Osteocyte (in vitro differentiated cells): ENCODE results near the gene SFXN2. TPM values are rescaled to one million over a fixed set of nuclear protein-coding genes. Genes with fewer than 3 reads are reported as not detected.

ENCODE experiments used
- DNase-seq: peaks from one replicate; pipeline ENCODE4 v3.0.0; 2021; ENCODE audit warnings: mixed read lengths; ENCODE audit not compliant: unreplicated experiment; ENCODE audit errors: extremely low spot score
- H3K27ac Mint-ChIP-seq: one replicate; pipeline ENCODE4 v1.8.0; 2021; ENCODE audit warnings: mild to moderate bottlenecking, mixed read lengths; ENCODE audit not compliant: unreplicated experiment
- H3K27me3 Mint-ChIP-seq: one replicate; pipeline ENCODE4 v1.8.0; 2021; ENCODE audit warnings: mixed read lengths; ENCODE audit not compliant: unreplicated experiment
- H3K36me3 Mint-ChIP-seq: one replicate; pipeline ENCODE4 v1.8.0; 2021; ENCODE audit warnings: mixed read lengths; ENCODE audit not compliant: unreplicated experiment
- H3K4me1 Mint-ChIP-seq: one replicate; pipeline ENCODE4 v1.8.0; 2021; ENCODE audit warnings: mixed read lengths; ENCODE audit not compliant: unreplicated experiment
- H3K4me3 Mint-ChIP-seq: one replicate; pipeline ENCODE4 v1.8.0; 2021; ENCODE audit warnings: mild to moderate bottlenecking, moderate library complexity, mixed read lengths; ENCODE audit not compliant: unreplicated experiment
- H3K9me3 Mint-ChIP-seq: one replicate; pipeline ENCODE4 v1.8.0; 2021; ENCODE audit warnings: mixed read lengths; ENCODE audit not compliant: unreplicated experiment
- total RNA-seq: library from RNA; stranded (reverse); gene quantifications from 2 replicates; pipeline ENCODE4 v1.2.1, GENCODE V29; 2021
- TF ChIP-seq, protein P1 (sequence below): fragments of 200-600 bp; sonication (generic); IDR thresholded peaks from 2 replicates; pipeline ENCODE4 v1.5.0; 2021; ENCODE audit warnings: antibody characterized with exemption, mild to moderate bottlenecking, moderate library complexity

SFXN2 gene
- total RNA-seq, 1 donor from 2014 or later, result 6.9 TPM

DNA sequence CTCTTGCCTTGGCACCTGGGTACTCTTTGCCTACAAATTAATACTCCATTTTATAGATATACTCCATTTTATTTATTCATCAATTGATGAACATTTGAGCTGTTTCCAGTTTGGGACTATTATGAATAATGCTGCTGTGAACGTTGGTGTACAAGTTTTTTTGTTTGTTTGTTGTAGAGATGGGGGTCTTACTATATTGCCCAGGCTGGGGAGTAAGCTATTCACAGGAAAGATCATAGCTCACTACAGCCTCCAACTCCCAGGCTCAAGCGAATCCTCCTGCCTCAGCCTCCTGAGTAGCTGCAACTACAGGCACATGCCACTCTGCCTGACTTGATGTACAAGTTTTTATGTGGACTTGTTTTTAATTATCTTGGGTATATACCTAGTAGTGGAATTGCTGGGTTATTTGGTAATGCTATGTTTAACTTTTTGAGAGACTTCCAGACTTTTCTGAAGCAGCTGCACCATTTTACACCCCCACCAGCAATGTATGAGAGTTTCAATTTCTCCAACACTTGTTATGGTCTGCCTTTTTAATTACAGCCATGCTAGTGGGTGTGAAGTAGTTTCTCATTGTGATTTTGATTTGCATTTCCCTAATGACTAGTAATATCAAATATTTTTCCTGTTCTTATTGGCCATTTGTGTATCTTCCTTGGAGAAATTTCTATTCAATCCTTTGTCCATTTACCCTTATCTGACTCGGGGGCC lies 45.2 kb downstream of the SFXN2 start:
- TF ChIP-seq, protein P1, sequence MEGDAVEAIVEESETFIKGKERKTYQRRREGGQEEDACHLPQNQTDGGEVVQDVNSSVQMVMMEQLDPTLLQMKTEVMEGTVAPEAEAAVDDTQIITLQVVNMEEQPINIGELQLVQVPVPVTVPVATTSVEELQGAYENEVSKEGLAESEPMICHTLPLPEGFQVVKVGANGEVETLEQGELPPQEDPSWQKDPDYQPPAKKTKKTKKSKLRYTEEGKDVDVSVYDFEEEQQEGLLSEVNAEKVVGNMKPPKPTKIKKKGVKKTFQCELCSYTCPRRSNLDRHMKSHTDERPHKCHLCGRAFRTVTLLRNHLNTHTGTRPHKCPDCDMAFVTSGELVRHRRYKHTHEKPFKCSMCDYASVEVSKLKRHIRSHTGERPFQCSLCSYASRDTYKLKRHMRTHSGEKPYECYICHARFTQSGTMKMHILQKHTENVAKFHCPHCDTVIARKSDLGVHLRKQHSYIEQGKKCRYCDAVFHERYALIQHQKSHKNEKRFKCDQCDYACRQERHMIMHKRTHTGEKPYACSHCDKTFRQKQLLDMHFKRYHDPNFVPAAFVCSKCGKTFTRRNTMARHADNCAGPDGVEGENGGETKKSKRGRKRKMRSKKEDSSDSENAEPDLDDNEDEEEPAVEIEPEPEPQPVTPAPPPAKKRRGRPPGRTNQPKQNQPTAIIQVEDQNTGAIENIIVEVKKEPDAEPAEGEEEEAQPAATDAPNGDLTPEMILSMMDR, result no peak
- no peaks in the 10 kb centered on the region for H3K9me3 Mint-ChIP-seq
- peaks cover 17% of the 10 kb centered on the region for H3K36me3 Mint-ChIP-seq
- no peaks in the 10 kb centered on the region for H3K27me3 Mint-ChIP-seq
- DNase-seq, result no peak
- H3K4me1 Mint-ChIP-seq, result peaks cover 47% of the 10 kb centered on the region
- no peak overlapping the region for H3K27ac Mint-ChIP-seq
- no peak overlapping the region for H3K4me3 Mint-ChIP-seq

DNA sequence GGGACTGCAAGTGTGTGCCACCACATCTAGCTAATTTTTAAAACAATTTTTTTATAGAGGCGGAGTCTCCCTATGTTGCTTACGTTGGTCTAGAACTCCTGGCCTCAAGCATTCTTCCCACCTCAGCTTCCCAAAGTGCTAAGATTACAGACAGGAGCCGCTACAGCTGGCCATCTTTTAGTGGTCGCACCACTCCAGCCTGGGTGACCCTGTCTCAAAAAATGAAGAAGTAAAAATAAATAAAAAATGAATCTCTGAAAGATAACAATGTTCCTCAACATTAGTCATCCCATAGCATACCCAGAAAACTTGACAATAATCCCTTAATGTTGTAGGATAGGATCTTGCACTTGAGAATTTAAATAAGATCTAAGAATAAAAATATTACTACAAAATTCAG lies 47.5 kb downstream of the SFXN2 start:
- TF ChIP-seq, protein P1, result no peak
- H3K4me3 Mint-ChIP-seq, result no peak overlapping the region
- H3K27ac Mint-ChIP-seq, result no peak overlapping the region
- no peaks in the 10 kb centered on the region for H3K27me3 Mint-ChIP-seq
- no peak for DNase-seq
- no peaks in the 10 kb centered on the region for H3K9me3 Mint-ChIP-seq
- H3K36me3 Mint-ChIP-seq, result peaks cover 14% of the 10 kb centered on the region
- H3K4me1 Mint-ChIP-seq, result peaks cover 63% of the 10 kb centered on the region

DNA sequence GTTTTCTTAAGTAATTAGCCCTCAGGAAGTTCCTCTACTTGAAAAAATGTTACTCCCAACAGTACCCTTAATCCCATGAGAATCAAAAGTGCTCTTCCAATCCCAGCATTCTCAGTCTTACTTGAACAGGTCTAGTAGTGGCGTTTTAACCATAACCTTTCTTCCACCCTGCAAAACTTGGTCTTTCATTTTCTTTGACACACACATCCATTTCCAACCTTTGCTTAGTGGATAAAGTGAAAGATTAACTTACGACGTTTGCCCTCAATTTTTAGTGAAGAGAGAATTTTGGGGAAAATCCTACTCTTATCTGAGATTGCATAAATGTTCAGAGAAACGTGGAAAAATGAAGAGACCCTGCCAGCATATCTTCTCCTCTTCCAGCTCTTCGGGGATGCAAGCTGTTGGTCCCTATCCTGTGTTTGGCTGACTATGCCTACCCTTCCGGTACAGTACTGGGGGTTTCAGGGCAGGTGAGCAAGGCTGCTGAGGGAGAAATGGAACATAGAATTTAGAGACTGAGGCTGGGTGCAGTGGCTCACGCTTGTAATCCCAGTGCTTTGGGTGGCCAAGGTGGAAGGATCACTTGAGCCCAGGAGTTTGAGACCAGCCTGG lies 48.1 kb downstream of the SFXN2 start:
- Mint-ChIP-seq H3K9me3 (no peaks in the 10 kb centered on the region), H3K4me1 (peaks cover 63% of the 10 kb centered on the region), H3K4me3 (no peak overlapping the region), H3K27ac (no peak overlapping the region), H3K36me3 (peaks cover 14% of the 10 kb centered on the region), H3K27me3 (no peaks in the 10 kb centered on the region)
- no peak for DNase-seq
- TF ChIP-seq, protein P1, result no peak

DNA sequence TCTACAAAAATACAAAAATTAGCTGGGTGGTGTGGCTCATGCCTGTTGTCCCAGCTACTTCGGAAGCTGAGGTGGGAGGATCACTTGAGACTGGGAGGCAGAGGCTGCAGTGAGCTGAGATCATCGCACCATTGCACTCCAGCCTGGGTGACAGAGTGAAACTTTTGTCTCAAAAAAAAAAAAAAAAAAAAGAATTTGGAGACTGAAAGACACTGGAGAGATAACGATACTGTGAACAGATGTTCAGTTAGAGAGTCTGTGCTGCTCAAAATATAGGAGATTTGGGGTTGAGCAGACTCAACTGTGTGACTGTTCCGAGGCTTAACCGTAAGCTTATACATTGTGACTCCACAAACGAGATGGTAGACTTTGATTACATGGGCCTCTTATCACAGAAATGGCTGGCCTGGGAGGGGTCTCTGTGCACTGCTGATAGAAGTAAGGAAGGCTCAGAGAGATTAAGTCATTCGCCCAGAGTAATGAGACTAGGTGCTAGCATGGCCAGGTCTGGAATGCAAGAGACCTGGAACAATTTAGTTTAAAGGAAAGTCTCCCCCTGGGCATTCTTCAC lies 48.7 kb downstream of the SFXN2 start:
- no peak for DNase-seq
- no peak overlapping the region for H3K4me3 Mint-ChIP-seq
- H3K36me3 Mint-ChIP-seq, result peaks cover 14% of the 10 kb centered on the region
- H3K9me3 Mint-ChIP-seq, result no peaks in the 10 kb centered on the region
- no peak overlapping the region for H3K27ac Mint-ChIP-seq
- peaks cover 69% of the 10 kb centered on the region for H3K4me1 Mint-ChIP-seq
- TF ChIP-seq, protein P1, result no peak
- H3K27me3 Mint-ChIP-seq, result no peaks in the 10 kb centered on the region

DNA sequence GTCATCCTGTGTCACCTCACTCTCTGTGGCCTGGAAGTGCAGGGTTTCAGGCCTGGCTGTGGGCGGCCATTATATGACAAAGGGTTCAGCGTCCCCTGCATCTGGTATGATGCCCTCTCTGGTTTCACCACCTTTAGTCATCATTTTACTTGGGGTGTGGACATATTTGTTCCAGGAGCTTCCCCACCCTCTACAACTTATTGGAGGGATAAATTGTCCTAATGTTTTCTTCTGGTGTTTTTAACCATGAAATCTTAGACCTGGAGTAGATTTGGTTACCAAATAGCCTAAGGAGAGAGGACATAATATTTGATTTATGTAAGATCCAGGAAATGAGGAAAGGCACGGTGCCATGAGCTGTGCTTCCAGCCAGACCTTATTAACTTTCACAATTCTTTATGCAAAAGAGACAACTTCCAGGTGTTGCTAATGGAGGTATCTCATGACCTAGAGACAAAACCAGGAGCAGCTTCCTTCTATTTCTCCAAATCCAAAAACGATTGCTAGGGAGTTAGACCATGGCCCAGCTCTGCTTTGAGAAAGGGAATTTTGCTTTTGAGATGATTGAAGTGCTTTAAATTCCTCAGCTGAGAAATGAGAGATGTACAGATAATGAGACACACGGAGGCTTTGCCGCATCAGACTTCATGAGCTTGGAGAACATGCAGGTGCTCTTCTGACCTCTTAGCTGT lies 50.2 kb downstream of the SFXN2 start:
- peaks cover 7% of the 10 kb centered on the region for H3K36me3 Mint-ChIP-seq
- TF ChIP-seq, protein P1, result no peak
- H3K27ac Mint-ChIP-seq, result peak overlapping the region; percentile 82
- H3K4me1 Mint-ChIP-seq, result peaks cover 69% of the 10 kb centered on the region
- no peaks in the 10 kb centered on the region for H3K27me3 Mint-ChIP-seq
- no peaks in the 10 kb centered on the region for H3K9me3 Mint-ChIP-seq
- no peak overlapping the region for H3K4me3 Mint-ChIP-seq
- DNase-seq, result no peak
